Caco-2 (cell line): ENCODE results near the gene RFNG. TPM values are rescaled to one million over a fixed set of nuclear protein-coding genes. Genes with fewer than 3 reads are reported as not detected.

ENCODE experiments used
- BruUV-seq: library from RNA; stranded (reverse); fragments of 400-500 nt; replicated peaks from 2 replicates; lab custom pipeline; 2021; lab: Mats Ljungman, UMichigan
- CTCF ChIA-PET: fragments of 300-600 bp; sonication (Branson Sonifier 250); formaldehyde crosslinking; loops from one replicate; lab custom pipeline; 2022; ENCODE audit warnings: antibody characterized with exemption; lab: Charles Lee
- POLR2A ChIA-PET: fragments of 300-600 bp; sonication (Branson Sonifier 250); formaldehyde crosslinking; loops from one replicate; lab custom pipeline; 2022; ENCODE audit warnings: antibody characterized with exemption; lab: Charles Lee
- DNase-seq, 2 experiments: peaks; one replicate each; pipeline versions ENCODE4 v3.0.0 to v3.0.0-alpha.2; 2020 to 2022
- H3K27me3 ChIP-seq: replicated peaks from 2 replicates; pipeline ENCODE4 v1.6.0; 2011; ENCODE audit warnings: low read length; ENCODE audit not compliant: control insufficient read depth, insufficient read depth
- H3K36me3 ChIP-seq: 2 replicates; pipeline ENCODE4 v1.5.1; 2011; ENCODE audit warnings: low read length; ENCODE audit not compliant: control insufficient read depth, insufficient read depth
- H3K4me1 ChIP-seq: fragments of 250-450 bp; sonication (Bioruptor Pico); 2 replicates; pipeline ENCODE4 v1.5.1; 2020; ENCODE audit warnings: mild to moderate bottlenecking
- H3K4me3 ChIP-seq: 2 replicates; pipeline ENCODE4 v1.5.1; 2011; ENCODE audit warnings: low read depth, mild to moderate bottlenecking, control low read depth, low read length
- H3K9me3 ChIP-seq: fragments of 250-450 bp; sonication (Bioruptor Pico); 2 replicates; pipeline ENCODE4 v1.5.1; 2020; ENCODE audit warnings: mild to moderate bottlenecking, moderate library complexity
- H3K27ac Mint-ChIP-seq: one replicate; pipeline ENCODE4 v1.8.0; 2022; ENCODE audit warnings: mixed read lengths; ENCODE audit not compliant: unreplicated experiment
- H3K27me3 Mint-ChIP-seq: one replicate; pipeline ENCODE4 v1.8.0; 2022; ENCODE audit warnings: mixed read lengths; ENCODE audit not compliant: insufficient read depth, unreplicated experiment
- H3K36me3 Mint-ChIP-seq: one replicate; pipeline ENCODE4 v1.8.0; 2022; ENCODE audit warnings: mild to moderate bottlenecking, mixed read lengths; ENCODE audit not compliant: insufficient read depth, unreplicated experiment
- H3K4me1 Mint-ChIP-seq: one replicate; pipeline ENCODE4 v1.8.0; 2022; ENCODE audit warnings: low read depth, mixed read lengths; ENCODE audit not compliant: unreplicated experiment
- H3K4me3 Mint-ChIP-seq: one replicate; pipeline ENCODE4 v1.8.0; 2022; ENCODE audit warnings: mild to moderate bottlenecking, moderate library complexity, mixed read lengths; ENCODE audit not compliant: unreplicated experiment
- H3K9me3 Mint-ChIP-seq: one replicate; pipeline ENCODE4 v1.8.0; 2022; ENCODE audit warnings: mixed read lengths; ENCODE audit not compliant: unreplicated experiment
- intact Hi-C: fragments of 100-400 bp; cut with micrococcal nuclease; formaldehyde crosslinking; loops from one replicate; pipeline ENCODE4 v1.10.0; 2022; ENCODE audit not compliant: unreplicated experiment
- total RNA-seq: library from RNA; stranded (reverse); gene quantifications from 2 replicates; pipeline ENCODE4 v1.2.3, GENCODE V29; 2022
- TF ChIP-seq, protein P1 (sequence below), 2 experiments: fragments of 200-600 bp in 1 of 2; IDR thresholded peaks; 1 replicate in 1 of 2; 2 replicates in 1 of 2; pipeline versions ENCODE4 v1.5.1 to v1.8.0; 2011 to 2022; ENCODE audit warnings: antibody characterized with exemption in 1 of 2, control low read depth in 1 of 2, inconsistent platforms in 1 of 2, low read depth in 1 of 2, low read length in 1 of 2, mild to moderate bottlenecking in 1 of 2, moderate library complexity in 1 of 2; ENCODE audit not compliant: insufficient read depth in 1 of 2, severe bottlenecking in 1 of 2, unreplicated experiment in 1 of 2

The RFNG gene
- total RNA-seq, 1 experiment from 2014 or later = 35.5 TPM

DNA sequence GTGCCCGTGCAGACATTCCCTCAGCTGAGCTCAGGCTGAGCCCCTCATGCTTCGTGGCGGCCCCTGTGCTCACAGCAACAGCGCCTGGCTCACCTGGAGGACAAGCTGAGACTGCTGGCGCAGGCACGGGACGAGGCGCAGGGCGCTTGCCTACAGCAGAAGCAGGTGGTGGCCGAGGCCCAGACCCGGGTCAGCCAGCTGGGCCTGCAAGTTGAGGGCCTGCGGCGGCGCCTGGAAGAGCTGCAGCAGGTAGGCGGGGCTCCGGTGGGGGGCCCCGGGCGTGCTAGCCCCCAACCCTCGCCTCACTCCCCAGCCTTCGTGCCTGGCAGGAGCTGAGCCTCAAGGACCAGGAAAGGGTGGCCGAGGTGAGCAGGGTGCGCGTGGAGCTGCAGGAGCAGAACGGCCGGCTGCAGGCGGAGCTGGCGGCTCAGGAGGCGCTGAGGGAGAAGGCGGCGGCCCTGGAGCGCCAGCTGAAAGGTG lies 21.6 kb downstream of the RFNG start:
- POLR2A ChIA-PET = interaction anchor here (0.6 to 2.2 kb wide), 5 partner anchors 35 to 346 kb away, joined by 3 to 8 read pairs (median 4); partner anchors contain the start of genes ARL16, FASN, HGS and MCRIP1
- Histone ChIP-seq H3K36me3 (peaks cover 2% of the 10 kb centered on the region; the same call in 1 of the 2 replicates), H3K9me3 (no peaks in the 10 kb centered on the region), H3K27me3 (no peaks in the 10 kb centered on the region), H3K4me3 (peak overlapping the region; percentile 64), H3K4me1 (peaks cover 14% of the 10 kb centered on the region)
- no peaks in the 10 kb centered on the region for H3K9me3 Mint-ChIP-seq
- peaks cover 34% of the 10 kb centered on the region for H3K36me3 Mint-ChIP-seq
- BruUV-seq = no TSS peak
- peak overlapping the region; percentile 85 for H3K4me3 Mint-ChIP-seq
- DNase-seq = no peak
- intact Hi-C loops = loop anchor here (1.0 kb wide), 1 partner anchor 124 kb away; no protein-coding TSS in a partner anchor
- CTCF ChIA-PET = interaction anchor here (0.8 to 2.7 kb wide), 18 partner anchors 9 to 206 kb away, joined by 3 to 36 read pairs (median 4); partner anchors contain the start of genes CENPX and LRRC45
- TF ChIP-seq, protein P1, sequence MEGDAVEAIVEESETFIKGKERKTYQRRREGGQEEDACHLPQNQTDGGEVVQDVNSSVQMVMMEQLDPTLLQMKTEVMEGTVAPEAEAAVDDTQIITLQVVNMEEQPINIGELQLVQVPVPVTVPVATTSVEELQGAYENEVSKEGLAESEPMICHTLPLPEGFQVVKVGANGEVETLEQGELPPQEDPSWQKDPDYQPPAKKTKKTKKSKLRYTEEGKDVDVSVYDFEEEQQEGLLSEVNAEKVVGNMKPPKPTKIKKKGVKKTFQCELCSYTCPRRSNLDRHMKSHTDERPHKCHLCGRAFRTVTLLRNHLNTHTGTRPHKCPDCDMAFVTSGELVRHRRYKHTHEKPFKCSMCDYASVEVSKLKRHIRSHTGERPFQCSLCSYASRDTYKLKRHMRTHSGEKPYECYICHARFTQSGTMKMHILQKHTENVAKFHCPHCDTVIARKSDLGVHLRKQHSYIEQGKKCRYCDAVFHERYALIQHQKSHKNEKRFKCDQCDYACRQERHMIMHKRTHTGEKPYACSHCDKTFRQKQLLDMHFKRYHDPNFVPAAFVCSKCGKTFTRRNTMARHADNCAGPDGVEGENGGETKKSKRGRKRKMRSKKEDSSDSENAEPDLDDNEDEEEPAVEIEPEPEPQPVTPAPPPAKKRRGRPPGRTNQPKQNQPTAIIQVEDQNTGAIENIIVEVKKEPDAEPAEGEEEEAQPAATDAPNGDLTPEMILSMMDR (IDR thresholded peaks at IDR 0.05; ENCODE audit: insufficient read depth in 1 of 2, low read depth in 1 of 2, low read length in 1 of 2, severe bottlenecking in 1 of 2, unreplicated experiment in 1 of 2) = no peak
- no peaks in the 10 kb centered on the region for H3K27me3 Mint-ChIP-seq
- peaks cover 14% of the 10 kb centered on the region for H3K4me1 Mint-ChIP-seq
- peak overlapping the region; percentile 80 for H3K27ac Mint-ChIP-seq

DNA sequence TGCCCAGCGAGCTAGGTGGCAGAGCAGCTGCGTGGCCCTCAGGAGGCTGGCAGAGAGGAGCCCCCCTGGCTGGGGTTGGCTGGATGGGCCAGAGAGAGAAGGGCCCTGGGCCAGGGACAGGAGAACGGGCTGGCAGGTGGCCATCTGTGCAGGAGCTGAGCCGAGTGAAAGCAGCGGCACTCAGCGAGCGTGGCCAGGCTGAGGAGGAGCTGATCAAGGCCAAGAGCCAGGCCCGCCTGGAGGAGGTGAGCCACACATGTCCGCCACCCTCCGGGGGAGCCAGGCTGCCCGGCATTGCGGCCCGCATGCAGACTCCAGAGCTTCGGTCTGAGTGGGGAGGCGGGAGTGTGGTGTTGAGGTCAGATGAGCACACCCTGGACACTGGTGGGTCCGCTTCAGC lies 22.2 kb downstream of the RFNG start:
- peak overlapping the region; percentile 85 for H3K4me3 Mint-ChIP-seq
- Histone ChIP-seq H3K4me1 (peaks cover 17% of the 10 kb centered on the region), H3K36me3 (peaks cover 2% of the 10 kb centered on the region; the same call in 1 of the 2 replicates), H3K4me3 (no peak overlapping the region), H3K9me3 (no peaks in the 10 kb centered on the region), H3K27me3 (no peaks in the 10 kb centered on the region)
- ChIA-PET CTCF (interaction anchor here (1.2 to 2.7 kb wide), 3 partner anchors 8 to 75 kb away, joined by 3 to 36 read pairs (median 17); partner anchors contain the start of genes CENPX and LRRC45), POLR2A (no interaction called here)
- intact Hi-C loops = no loop called here
- H3K9me3 Mint-ChIP-seq = no peaks in the 10 kb centered on the region
- H3K36me3 Mint-ChIP-seq = peaks cover 35% of the 10 kb centered on the region
- peaks cover 12% of the 10 kb centered on the region for H3K4me1 Mint-ChIP-seq
- peak overlapping the region; percentile 26 for H3K27ac Mint-ChIP-seq
- no TSS peak for BruUV-seq
- TF ChIP-seq, protein P1 (IDR thresholded peaks at IDR 0.05; ENCODE audit: insufficient read depth in 1 of 2, low read depth in 1 of 2, low read length in 1 of 2, severe bottlenecking in 1 of 2, unreplicated experiment in 1 of 2) = no peak
- no peak for DNase-seq
- no peaks in the 10 kb centered on the region for H3K27me3 Mint-ChIP-seq

DNA sequence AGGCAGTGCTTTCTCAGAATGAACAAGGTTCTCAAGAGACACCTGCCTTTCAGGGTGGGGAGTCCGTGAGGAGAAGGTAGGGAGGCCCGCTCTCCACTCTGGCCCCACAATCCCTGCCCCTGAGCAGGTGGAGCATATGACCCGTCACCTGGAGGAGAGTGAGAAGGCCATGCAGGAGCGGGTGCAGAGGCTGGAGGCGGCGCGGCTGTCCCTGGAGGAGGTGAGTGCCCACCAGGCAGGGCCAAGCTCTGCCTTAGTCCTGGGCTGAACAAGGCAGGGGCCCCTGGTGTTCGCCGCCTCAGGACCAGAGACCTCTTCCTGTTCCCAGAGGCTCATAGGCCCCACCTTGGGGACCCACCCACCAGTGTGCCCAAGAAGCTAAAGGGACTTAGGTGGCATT lies 22.6 kb downstream of the RFNG start:
- intact Hi-C loops = no loop called here
- Histone ChIP-seq H3K27me3 (no peaks in the 10 kb centered on the region), H3K9me3 (no peaks in the 10 kb centered on the region), H3K4me1 (peaks cover 21% of the 10 kb centered on the region), H3K4me3 (no peak overlapping the region), H3K36me3 (peaks cover 2% of the 10 kb centered on the region; the same call in 1 of the 2 replicates)
- DNase-seq = no peak
- Mint-ChIP-seq H3K36me3 (peaks cover 40% of the 10 kb centered on the region), H3K4me1 (peaks cover 12% of the 10 kb centered on the region), H3K4me3 (peak overlapping the region; percentile 85), H3K9me3 (no peaks in the 10 kb centered on the region), H3K27me3 (no peaks in the 10 kb centered on the region), H3K27ac (no peak overlapping the region)
- ChIA-PET POLR2A (no interaction called here), CTCF (no interaction called here)
- TF ChIP-seq, protein P1 (IDR thresholded peaks at IDR 0.05; ENCODE audit: insufficient read depth in 1 of 2, low read depth in 1 of 2, low read length in 1 of 2, severe bottlenecking in 1 of 2, unreplicated experiment in 1 of 2) = no peak
- BruUV-seq = no TSS peak
